CD4-positive, alpha-beta T cell (primary cell): ENCODE measurements around the gene CDH13. TPM values are rescaled to one million over a fixed set of nuclear protein-coding genes. Genes with fewer than 3 reads are reported as not detected.

ENCODE experiments used
- ATAC-seq: fragments of 200-7000 bp; cut with Tn5 transposase; one replicate; pipeline ENCODE4 v1.10.0; 2022; ENCODE audit warnings: mild to moderate bottlenecking; ENCODE audit not compliant: poor library complexity
- CTCF ChIA-PET: fragments of 350-600 bp; sonication (Branson Sonifier 250); formaldehyde crosslinking; loops from one replicate; lab custom pipeline; 2021; ENCODE audit warnings: antibody characterized with exemption, inconsistent platforms; lab: Charles Lee
- POLR2A ChIA-PET: fragments of 350-600 bp; sonication (Branson Sonifier 250); formaldehyde crosslinking; loops from one replicate; lab custom pipeline; 2021; ENCODE audit warnings: antibody characterized with exemption, inconsistent platforms; lab: Charles Lee
- DNase-seq, 14 experiments: peaks; one replicate each; pipeline ENCODE4 v3.0.0-alpha.2; 2013 to 2020; ENCODE audit warnings: mixed read lengths in 2 of 14
- H3K27ac ChIP-seq, 2 donors: one replicate each; pipeline versions ENCODE4 v1.5.1 to v1.7.0; 2013; ENCODE audit warnings: low read length in 2 of 2, low read depth in 1 of 2, mild to moderate bottlenecking in 1 of 2
- H3K27me3 ChIP-seq, 2 experiments: 1 replicate in 1 of 2; 2 replicates in 1 of 2; pipeline versions ENCODE4 v1.6.1 to v1.7.0; 2013; ENCODE audit warnings: low read length in 2 of 2, control low read depth in 1 of 2, mild to moderate bottlenecking in 1 of 2, moderate library complexity in 1 of 2; ENCODE audit not compliant: insufficient read depth in 2 of 2, control insufficient read depth in 1 of 2
- H3K36me3 ChIP-seq: one replicate; pipeline ENCODE4 v1.6.1; 2013; ENCODE audit warnings: low read length, control low read depth; ENCODE audit not compliant: insufficient read depth
- H3K4me1 ChIP-seq: one replicate; pipeline ENCODE4 v1.6.1; 2013; ENCODE audit warnings: low read length, control low read depth; ENCODE audit not compliant: insufficient read depth
- H3K4me3 ChIP-seq: one replicate; pipeline ENCODE4 v1.5.1; 2013; ENCODE audit warnings: mild to moderate bottlenecking, low read length, moderate library complexity
- H3K9me3 ChIP-seq, 2 experiments: 1 replicate in 1 of 2; 2 replicates in 1 of 2; pipeline versions ENCODE4 v1.6.1 to v1.7.0; 2013; ENCODE audit warnings: low read length in 2 of 2, mild to moderate bottlenecking in 2 of 2, control low read depth in 1 of 2, moderate library complexity in 1 of 2; ENCODE audit not compliant: control insufficient read depth in 1 of 2, insufficient read depth in 1 of 2
- H3K27ac Mint-ChIP-seq: one replicate; pipeline ENCODE4 v1.8.0; 2020; ENCODE audit warnings: mixed read lengths
- H3K27me3 Mint-ChIP-seq: one replicate; pipeline ENCODE4 v1.8.0; 2021; ENCODE audit warnings: mixed read lengths
- H3K36me3 Mint-ChIP-seq: one replicate; pipeline ENCODE4 v1.8.0; 2021; ENCODE audit warnings: low read depth, mixed read lengths
- H3K4me1 Mint-ChIP-seq: one replicate; pipeline ENCODE4 v1.8.0; 2021; ENCODE audit warnings: low read depth, mixed read lengths
- H3K4me3 Mint-ChIP-seq: one replicate; pipeline ENCODE4 v1.8.0; 2020; ENCODE audit warnings: mild to moderate bottlenecking, mixed read lengths
- H3K9me3 Mint-ChIP-seq: one replicate; pipeline ENCODE4 v1.8.0; 2020; ENCODE audit warnings: mixed read lengths
- intact Hi-C, 2 experiments: fragments of 100-400 bp; cut with DNase I in 1 of 2; cut with micrococcal nuclease in 1 of 2; formaldehyde crosslinking; loops; one replicate each; pipeline versions ENCODE4 v1.15.1 to v1.9.0; 2023 to 2025; cut with DNase I, micrococcal nuclease
- total RNA-seq, 174 experiments: library from RNA in 2 of 174; stranded (reverse) in 2 of 174; gene quantifications; one replicate each; pipeline ENCODE4 v1.2.3 and lab custom pipeline; 2021 to 2026
- TF ChIP-seq, protein P1 (sequence below): fragments of 200-600 bp; IDR thresholded peaks from one replicate; pipeline ENCODE4 v1.8.0; 2022; ENCODE audit warnings: antibody characterized with exemption, mild to moderate bottlenecking

CDH13 gene
- total RNA-seq, 2 experiments from 2014 or later = not detected

DNA sequence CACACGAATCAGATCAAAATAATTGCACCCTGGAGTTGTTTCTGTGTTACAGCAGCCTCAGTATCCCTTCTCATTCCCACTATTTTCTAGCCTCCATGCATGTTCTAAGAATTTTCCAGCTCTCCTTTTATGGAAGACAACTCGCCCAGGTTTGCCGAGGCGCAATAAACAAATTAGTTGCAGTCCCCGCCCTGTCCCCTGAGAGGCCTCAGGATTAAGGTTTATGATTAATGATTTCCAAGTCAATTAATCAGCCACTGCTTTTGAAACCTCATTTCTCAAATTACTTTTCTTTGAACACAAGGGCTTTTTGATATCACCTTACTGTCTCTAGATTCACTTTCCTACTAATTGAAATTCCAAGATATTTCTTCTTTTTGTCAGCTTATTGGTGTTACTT lies 1042.7 kb downstream of the CDH13 start:
- Histone ChIP-seq H3K36me3 (no peaks in the 10 kb centered on the region), H3K27me3 (no peaks in the 10 kb centered on the region), H3K27ac (no peak overlapping the region), H3K9me3 (no peaks in the 10 kb centered on the region), H3K4me1 (no peaks in the 10 kb centered on the region), H3K4me3 (no peak overlapping the region)
- H3K4me1 Mint-ChIP-seq = no peaks in the 10 kb centered on the region
- H3K27ac Mint-ChIP-seq = no peak overlapping the region
- H3K9me3 Mint-ChIP-seq = no peaks in the 10 kb centered on the region
- no peaks in the 10 kb centered on the region for H3K36me3 Mint-ChIP-seq
- H3K27me3 Mint-ChIP-seq = peaks cover 5% of the 10 kb centered on the region
- no peak for ATAC-seq
- POLR2A ChIA-PET = no interaction called here
- TF ChIP-seq, protein P1, sequence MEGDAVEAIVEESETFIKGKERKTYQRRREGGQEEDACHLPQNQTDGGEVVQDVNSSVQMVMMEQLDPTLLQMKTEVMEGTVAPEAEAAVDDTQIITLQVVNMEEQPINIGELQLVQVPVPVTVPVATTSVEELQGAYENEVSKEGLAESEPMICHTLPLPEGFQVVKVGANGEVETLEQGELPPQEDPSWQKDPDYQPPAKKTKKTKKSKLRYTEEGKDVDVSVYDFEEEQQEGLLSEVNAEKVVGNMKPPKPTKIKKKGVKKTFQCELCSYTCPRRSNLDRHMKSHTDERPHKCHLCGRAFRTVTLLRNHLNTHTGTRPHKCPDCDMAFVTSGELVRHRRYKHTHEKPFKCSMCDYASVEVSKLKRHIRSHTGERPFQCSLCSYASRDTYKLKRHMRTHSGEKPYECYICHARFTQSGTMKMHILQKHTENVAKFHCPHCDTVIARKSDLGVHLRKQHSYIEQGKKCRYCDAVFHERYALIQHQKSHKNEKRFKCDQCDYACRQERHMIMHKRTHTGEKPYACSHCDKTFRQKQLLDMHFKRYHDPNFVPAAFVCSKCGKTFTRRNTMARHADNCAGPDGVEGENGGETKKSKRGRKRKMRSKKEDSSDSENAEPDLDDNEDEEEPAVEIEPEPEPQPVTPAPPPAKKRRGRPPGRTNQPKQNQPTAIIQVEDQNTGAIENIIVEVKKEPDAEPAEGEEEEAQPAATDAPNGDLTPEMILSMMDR = no peak
- H3K4me3 Mint-ChIP-seq = no peak overlapping the region
- intact Hi-C loops = no loop called here
- CTCF ChIA-PET = no interaction called here
- DNase-seq = no peak

DNA sequence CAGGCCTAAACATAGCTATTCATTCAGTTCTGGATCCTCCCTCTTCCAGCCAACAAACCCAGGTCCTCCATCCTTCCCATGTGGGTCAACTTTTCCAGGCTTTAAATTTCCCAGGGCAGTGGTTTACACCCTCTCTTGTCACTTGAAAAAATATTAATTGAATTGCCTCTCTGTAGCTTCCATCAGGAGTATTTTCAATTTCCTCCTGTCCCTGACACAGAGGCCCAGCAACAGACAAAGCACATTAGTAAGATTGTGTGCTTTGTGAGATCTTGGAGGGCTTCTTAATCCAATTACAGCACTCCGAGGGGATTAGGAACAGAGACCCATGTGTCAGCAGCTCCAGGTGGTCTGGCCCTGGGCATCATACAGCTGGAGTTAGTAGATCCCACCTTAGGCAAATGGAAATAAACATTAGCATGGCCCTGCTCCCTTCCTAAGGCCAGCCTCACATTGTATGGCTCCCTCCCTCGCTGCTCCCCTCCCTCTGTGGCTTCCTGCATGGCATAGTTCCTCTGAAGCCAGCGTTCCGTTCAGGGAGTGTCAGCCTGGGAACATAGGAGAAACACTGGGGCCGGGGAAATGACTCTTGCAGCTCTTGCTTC lies 1048.3 kb downstream of the CDH13 start:
- Mint-ChIP-seq H3K4me3 (no peak overlapping the region), H3K9me3 (no peaks in the 10 kb centered on the region), H3K27me3 (peaks cover 12% of the 10 kb centered on the region), H3K36me3 (no peaks in the 10 kb centered on the region), H3K4me1 (no peaks in the 10 kb centered on the region), H3K27ac (no peak overlapping the region)
- H3K4me3 ChIP-seq = no peak overlapping the region
- ChIA-PET CTCF (no interaction called here), POLR2A (no interaction called here)
- intact Hi-C loops = no loop called here
- ATAC-seq = no peak
- DNase-seq = no peak
- H3K36me3 ChIP-seq = no peaks in the 10 kb centered on the region
- TF ChIP-seq, protein P1 = no peak
- H3K9me3 ChIP-seq = peaks cover 0 to 6% of the 10 kb centered on the region in 2 experiments
- no peaks in the 10 kb centered on the region for H3K4me1 ChIP-seq
- no peak overlapping the region for H3K27ac ChIP-seq
- no peaks in the 10 kb centered on the region for H3K27me3 ChIP-seq

DNA sequence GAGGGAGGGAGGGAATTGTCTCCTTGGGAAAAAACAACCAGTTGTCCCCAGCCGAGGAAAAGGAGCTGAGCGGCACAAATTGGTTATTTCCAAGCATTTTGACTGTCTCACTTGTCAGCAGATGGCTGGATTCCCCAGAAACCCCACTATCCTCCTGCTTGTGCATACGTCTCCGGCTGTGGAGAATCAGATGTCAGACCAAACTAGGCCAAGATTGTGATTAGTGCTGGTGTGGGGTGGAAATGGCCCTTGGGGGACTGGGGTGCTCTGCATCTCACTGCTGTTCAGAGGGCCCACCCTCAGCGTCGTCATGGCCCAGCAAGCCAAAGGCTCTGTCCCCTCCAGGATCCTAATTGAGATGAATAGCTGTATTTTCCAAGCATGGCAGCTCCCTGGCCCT lies 1049.3 kb downstream of the CDH13 start:
- Mint-ChIP-seq H3K4me3 (no peak overlapping the region), H3K4me1 (no peaks in the 10 kb centered on the region), H3K36me3 (no peaks in the 10 kb centered on the region), H3K9me3 (no peaks in the 10 kb centered on the region), H3K27me3 (peaks cover 12% of the 10 kb centered on the region), H3K27ac (no peak overlapping the region)
- Histone ChIP-seq H3K9me3 (peaks cover 0 to 6% of the 10 kb centered on the region in 2 experiments), H3K27ac (no peak overlapping the region), H3K4me3 (no peak overlapping the region), H3K4me1 (no peaks in the 10 kb centered on the region), H3K36me3 (no peaks in the 10 kb centered on the region), H3K27me3 (no peaks in the 10 kb centered on the region)
- TF ChIP-seq, protein P1 = no peak
- DNase-seq (no peak), ATAC-seq (no peak)
- ChIA-PET CTCF (no interaction called here), POLR2A (no interaction called here)
- intact Hi-C loops = no loop called here
